Neutrophil (primary cell): Measurements from ENCODE around the gene MMRN1.

Experiments
- H3K27ac ChIP-seq: fragments of 200-600 bp; sonication (generic); 2 replicates; pipeline ENCODE4 v1.5.1; 2016; ENCODE audit warnings: mild to moderate bottlenecking, moderate library complexity
- H3K27me3 ChIP-seq: fragments of 200-600 bp; sonication (generic); 2 replicates; pipeline ENCODE4 v1.6.0; 2016; ENCODE audit warnings: mild to moderate bottlenecking
- H3K36me3 ChIP-seq: fragments of 200-600 bp; sonication (generic); 2 replicates; pipeline ENCODE4 v1.5.1; 2017
- H3K4me1 ChIP-seq, 2 experiments: fragments of 200-600 bp in 1 of 2; sonication (generic) in 1 of 2; 1 replicate in 1 of 2; 2 replicates in 1 of 2; pipeline versions ENCODE4 v1.5.1 to v1.6.1; 2013 to 2016; ENCODE audit warnings: low read depth in 1 of 2, low read length in 1 of 2, mild to moderate bottlenecking in 1 of 2, moderate library complexity in 1 of 2; ENCODE audit not compliant: control insufficient read depth in 1 of 2, insufficient read depth in 1 of 2
- H3K4me3 ChIP-seq, 2 experiments: fragments of 200-600 bp in 1 of 2; sonication (generic) in 1 of 2; 1 replicate in 1 of 2; 2 replicates in 1 of 2; pipeline ENCODE4 v1.5.1; 2013 to 2016; ENCODE audit warnings: low read depth in 1 of 2, low read length in 1 of 2, mild to moderate bottlenecking in 1 of 2, moderate library complexity in 1 of 2
- H3K9me3 ChIP-seq: fragments of 200-600 bp; sonication (generic); 2 replicates; pipeline ENCODE4 v1.5.1; 2016
- CTCF ChIP-seq: fragments of 200-600 bp; sonication (generic); IDR thresholded peaks from 2 replicates; pipeline ENCODE4 v1.5.1; 2016; ENCODE audit warnings: antibody characterized with exemption

The MMRN1 gene

DNA sequence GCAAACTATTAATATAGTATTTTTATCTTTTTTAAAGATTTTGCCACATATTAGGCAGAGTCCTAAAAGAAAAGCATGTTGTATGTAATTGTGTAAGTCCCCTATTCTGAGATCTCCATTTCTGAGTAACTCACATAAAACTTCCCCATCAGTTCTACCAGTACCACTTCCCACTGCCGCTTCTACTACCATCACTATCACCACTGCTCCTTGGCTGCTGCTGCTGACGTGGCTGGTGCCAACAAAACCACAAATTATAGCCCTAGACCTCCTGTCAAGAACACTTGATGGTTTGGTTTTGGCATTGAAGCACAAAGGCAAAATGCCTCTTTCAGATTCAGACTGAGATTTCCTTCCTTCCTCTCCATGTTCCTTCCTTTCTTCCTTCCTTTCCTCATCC, 106.4 kb downstream of the MMRN1 start:
- no peaks in the 10 kb centered on the region for H3K4me1 ChIP-seq
- H3K4me3 ChIP-seq = no peak overlapping the region
- TF ChIP-seq CTCF = no peak
- no peaks in the 10 kb centered on the region for H3K9me3 ChIP-seq
- no peaks in the 10 kb centered on the region for H3K36me3 ChIP-seq
- no peak overlapping the region for H3K27ac ChIP-seq
- H3K27me3 ChIP-seq = no peaks in the 10 kb centered on the region

DNA sequence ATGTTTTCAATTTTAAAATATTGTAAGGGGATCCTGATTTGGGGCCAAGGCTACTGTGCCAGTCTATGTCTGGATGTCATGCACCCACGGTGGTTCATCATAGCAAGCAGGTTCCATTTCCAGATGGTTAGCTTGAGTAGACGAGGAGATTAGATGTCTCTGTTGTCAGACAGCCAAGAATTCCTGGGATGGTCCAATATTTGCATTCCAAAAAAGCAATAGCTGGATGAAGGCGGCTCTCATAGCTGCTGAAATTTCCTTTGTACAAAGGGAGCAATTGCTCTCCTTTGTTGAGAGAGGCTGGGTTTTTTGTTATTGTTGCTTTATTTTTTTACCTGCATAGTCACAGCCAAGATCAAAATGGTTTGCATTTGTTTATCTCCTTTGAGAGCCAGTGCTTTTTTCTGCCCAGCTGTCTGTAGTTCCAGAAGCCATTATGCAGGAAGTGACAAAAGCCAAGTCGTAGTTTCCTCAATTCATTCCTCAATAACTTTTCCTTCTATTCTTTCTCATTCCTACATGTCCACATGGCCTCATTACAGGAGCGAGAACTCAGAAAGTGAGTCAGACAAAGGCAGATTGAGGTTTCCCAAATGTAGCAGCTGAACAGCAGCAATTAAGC, 107.9 kb downstream of the MMRN1 start:
- TF ChIP-seq CTCF = no peak
- no peaks in the 10 kb centered on the region for H3K27me3 ChIP-seq
- H3K9me3 ChIP-seq = no peaks in the 10 kb centered on the region
- no peak overlapping the region for H3K27ac ChIP-seq
- no peak overlapping the region for H3K4me3 ChIP-seq
- no peaks in the 10 kb centered on the region for H3K36me3 ChIP-seq
- no peaks in the 10 kb centered on the region for H3K4me1 ChIP-seq
